Liver (tissue), 3 donors: Measurements from ENCODE around the gene DNMT1.

Experiments used
- GABPA ChIP-seq, 2 donors: IDR thresholded peaks in 1 of 2; conservative IDR thresholded peaks in 1 of 2; 2 replicates each; pipeline ENCODE4 v1.6.1; 2016; ENCODE audit warnings: antibody characterized with exemption in 2 of 2, mild to moderate bottlenecking in 1 of 2, moderate library complexity in 1 of 2
- HNF4A ChIP-seq, 2 donors: conservative IDR thresholded peaks; 2 replicates each; pipeline ENCODE4 v1.6.1; 2016; ENCODE audit warnings: antibody characterized with exemption in 2 of 2, mild to moderate bottlenecking in 2 of 2
- RAD21 ChIP-seq, 2 donors: IDR thresholded peaks; 2 replicates each; pipeline ENCODE4 v1.6.1; 2016; ENCODE audit warnings: antibody characterized with exemption in 2 of 2, mild to moderate bottlenecking in 2 of 2
- RXRA ChIP-seq, 2 donors: IDR thresholded peaks; 2 replicates each; pipeline ENCODE4 v1.6.1; 2017 to 2018; ENCODE audit warnings: antibody characterized with exemption in 2 of 2, mild to moderate bottlenecking in 1 of 2
- TF ChIP-seq, protein P1 (sequence below): fragments of 150-350 bp; IDR thresholded peaks from 2 replicates; pipeline ENCODE4 v1.5.1; 2017; ENCODE audit warnings: improper control_type of control experiment, low read depth, low read length; ENCODE audit not compliant: missing input control
- TF ChIP-seq, protein P2 (sequence below): IDR thresholded peaks from 2 replicates; pipeline ENCODE4 v1.6.1; 2016; ENCODE audit warnings: antibody characterized with exemption
- TF ChIP-seq, protein P3 (sequence below): IDR thresholded peaks from 2 replicates; pipeline ENCODE4 v1.6.1; 2016; ENCODE audit warnings: antibody characterized with exemption, mild to moderate bottlenecking
- TF ChIP-seq, protein P4 (sequence below): IDR thresholded peaks from 2 replicates; pipeline ENCODE4 v1.6.1; 2016; ENCODE audit warnings: antibody characterized with exemption
- donor health status: healthy.
- donor health status: healthy.

GRCh38 chr19:10089801-10090375 lies 104.9 kb downstream of the DNMT1 start:
- TF ChIP-seq, protein P1, sequence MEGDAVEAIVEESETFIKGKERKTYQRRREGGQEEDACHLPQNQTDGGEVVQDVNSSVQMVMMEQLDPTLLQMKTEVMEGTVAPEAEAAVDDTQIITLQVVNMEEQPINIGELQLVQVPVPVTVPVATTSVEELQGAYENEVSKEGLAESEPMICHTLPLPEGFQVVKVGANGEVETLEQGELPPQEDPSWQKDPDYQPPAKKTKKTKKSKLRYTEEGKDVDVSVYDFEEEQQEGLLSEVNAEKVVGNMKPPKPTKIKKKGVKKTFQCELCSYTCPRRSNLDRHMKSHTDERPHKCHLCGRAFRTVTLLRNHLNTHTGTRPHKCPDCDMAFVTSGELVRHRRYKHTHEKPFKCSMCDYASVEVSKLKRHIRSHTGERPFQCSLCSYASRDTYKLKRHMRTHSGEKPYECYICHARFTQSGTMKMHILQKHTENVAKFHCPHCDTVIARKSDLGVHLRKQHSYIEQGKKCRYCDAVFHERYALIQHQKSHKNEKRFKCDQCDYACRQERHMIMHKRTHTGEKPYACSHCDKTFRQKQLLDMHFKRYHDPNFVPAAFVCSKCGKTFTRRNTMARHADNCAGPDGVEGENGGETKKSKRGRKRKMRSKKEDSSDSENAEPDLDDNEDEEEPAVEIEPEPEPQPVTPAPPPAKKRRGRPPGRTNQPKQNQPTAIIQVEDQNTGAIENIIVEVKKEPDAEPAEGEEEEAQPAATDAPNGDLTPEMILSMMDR, result no peak
- TF ChIP-seq, protein P2, sequence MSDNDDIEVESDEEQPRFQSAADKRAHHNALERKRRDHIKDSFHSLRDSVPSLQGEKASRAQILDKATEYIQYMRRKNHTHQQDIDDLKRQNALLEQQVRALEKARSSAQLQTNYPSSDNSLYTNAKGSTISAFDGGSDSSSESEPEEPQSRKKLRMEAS, result peak; percentile 69
- TF ChIP-seq GABPA (IDR thresholded peaks at IDR 0.05 in 1 of 2, conservative IDR thresholded peaks at IDR 0.05 in 1 of 2) (peak in 1 of 2 donors; percentile 29), RAD21 (IDR thresholded peaks at IDR 0.05) (peak in 1 of 2 donors; percentile 20), RXRA (IDR thresholded peaks at IDR 0.05) (peak; percentile 96 to 97), HNF4A (conservative IDR thresholded peaks at IDR 0.05) (peak; percentile 98 to 99)
- TF ChIP-seq, protein P3, sequence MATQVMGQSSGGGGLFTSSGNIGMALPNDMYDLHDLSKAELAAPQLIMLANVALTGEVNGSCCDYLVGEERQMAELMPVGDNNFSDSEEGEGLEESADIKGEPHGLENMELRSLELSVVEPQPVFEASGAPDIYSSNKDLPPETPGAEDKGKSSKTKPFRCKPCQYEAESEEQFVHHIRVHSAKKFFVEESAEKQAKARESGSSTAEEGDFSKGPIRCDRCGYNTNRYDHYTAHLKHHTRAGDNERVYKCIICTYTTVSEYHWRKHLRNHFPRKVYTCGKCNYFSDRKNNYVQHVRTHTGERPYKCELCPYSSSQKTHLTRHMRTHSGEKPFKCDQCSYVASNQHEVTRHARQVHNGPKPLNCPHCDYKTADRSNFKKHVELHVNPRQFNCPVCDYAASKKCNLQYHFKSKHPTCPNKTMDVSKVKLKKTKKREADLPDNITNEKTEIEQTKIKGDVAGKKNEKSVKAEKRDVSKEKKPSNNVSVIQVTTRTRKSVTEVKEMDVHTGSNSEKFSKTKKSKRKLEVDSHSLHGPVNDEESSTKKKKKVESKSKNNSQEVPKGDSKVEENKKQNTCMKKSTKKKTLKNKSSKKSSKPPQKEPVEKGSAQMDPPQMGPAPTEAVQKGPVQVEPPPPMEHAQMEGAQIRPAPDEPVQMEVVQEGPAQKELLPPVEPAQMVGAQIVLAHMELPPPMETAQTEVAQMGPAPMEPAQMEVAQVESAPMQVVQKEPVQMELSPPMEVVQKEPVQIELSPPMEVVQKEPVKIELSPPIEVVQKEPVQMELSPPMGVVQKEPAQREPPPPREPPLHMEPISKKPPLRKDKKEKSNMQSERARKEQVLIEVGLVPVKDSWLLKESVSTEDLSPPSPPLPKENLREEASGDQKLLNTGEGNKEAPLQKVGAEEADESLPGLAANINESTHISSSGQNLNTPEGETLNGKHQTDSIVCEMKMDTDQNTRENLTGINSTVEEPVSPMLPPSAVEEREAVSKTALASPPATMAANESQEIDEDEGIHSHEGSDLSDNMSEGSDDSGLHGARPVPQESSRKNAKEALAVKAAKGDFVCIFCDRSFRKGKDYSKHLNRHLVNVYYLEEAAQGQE, result no peak
- TF ChIP-seq, protein P4, sequence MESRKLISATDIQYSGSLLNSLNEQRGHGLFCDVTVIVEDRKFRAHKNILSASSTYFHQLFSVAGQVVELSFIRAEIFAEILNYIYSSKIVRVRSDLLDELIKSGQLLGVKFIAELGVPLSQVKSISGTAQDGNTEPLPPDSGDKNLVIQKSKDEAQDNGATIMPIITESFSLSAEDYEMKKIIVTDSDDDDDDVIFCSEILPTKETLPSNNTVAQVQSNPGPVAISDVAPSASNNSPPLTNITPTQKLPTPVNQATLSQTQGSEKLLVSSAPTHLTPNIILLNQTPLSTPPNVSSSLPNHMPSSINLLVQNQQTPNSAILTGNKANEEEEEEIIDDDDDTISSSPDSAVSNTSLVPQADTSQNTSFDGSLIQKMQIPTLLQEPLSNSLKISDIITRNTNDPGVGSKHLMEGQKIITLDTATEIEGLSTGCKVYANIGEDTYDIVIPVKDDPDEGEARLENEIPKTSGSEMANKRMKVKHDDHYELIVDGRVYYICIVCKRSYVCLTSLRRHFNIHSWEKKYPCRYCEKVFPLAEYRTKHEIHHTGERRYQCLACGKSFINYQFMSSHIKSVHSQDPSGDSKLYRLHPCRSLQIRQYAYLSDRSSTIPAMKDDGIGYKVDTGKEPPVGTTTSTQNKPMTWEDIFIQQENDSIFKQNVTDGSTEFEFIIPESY, result peak; percentile 32
